ENCODE results near the gene EHD4.

Gene EHD4

GRCh38 chr15:41892621-41893421, 79.5 kb downstream of the EHD4 start:
- no peak for DNase-seq

DNA sequence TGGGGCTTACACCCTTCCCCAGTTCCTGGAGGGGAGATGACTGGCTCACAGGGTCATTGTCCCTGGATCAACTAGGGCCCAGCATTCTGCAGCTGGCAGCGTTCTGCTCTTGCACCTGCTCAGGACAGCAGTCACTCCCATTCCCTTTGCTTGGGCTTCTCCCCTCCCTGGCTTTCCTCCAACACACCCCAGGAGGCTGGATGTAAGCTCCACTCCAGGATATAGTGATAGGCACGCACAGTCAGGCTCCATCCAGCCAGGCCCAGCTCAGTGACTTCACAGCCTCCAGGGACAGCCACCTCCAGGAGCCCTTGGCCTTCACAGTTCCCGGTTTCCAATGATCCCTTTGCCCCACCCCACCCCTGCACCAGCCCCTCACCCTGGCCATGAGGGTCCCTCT, 80.4 kb downstream of the EHD4 start:
- DNase-seq = peak; percentile 74 to 92 (median 78)

GRCh38 chr15:41891226-41891625, 81.1 kb downstream of the EHD4 start:
- DNase-seq = peak in 2 of 3 experiments; percentile 39 to 59

DNA sequence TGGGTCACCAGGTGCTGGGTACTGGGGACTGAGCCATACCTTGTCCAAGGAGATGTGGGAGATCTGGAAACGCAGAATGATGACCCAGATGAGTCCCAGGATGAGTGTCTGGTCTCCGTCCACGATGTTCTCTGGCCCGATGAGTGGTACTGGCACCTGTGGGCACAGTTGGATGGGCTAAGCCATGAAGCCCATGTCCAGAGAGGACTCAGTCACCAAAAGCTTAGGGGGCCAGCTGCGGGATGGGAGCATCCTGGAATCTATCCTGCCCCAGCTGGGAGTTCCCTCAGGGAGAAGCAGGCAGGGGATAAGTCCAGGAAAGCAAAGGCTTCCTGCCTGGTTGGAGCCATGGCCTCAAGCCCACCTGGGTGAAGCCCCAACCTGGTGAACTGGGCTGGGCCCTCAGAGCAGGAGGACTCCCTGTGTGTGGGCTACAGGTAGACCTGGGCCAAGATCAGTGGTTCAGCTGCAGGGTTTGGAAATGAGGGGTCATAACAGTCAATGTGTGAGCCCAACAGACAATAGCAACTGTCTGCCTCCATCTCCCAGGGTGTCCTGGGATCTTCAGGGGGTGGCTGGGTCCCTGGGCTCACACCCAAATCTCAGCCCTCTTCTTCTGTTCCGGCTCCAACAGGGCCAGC, 82.2 kb downstream of the EHD4 start:
- DNase-seq = no peak

DNA sequence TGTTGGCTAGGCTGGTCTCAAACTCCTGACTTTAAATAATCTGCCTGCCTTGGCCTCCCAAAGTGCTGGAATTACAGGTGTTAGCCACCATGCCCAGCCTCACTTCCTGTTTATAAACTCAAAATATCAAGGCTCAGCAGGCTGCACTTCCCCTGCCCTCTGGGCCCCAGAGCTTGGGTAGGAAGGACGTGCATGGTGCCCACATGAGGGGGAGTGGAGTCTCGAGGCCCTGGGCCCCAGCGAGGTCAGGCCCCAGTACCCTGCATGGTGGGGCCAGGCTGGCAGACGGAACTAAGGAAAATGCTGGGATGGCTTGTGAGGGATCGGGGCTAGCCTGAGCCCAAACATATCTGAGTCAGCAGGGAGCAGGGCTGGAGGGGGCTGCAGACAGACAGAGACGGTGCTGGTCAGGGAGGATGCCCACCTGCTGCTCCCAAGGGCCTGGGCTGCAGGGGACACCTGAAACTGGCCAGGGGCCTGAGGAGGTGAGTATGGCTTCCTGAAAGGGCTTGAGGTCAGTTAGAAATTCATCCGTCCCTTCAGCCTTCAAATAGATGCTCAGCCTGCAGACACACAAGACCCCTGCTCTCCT, 83.6 kb downstream of the EHD4 start:
- DNase-seq = no peak

DNA sequence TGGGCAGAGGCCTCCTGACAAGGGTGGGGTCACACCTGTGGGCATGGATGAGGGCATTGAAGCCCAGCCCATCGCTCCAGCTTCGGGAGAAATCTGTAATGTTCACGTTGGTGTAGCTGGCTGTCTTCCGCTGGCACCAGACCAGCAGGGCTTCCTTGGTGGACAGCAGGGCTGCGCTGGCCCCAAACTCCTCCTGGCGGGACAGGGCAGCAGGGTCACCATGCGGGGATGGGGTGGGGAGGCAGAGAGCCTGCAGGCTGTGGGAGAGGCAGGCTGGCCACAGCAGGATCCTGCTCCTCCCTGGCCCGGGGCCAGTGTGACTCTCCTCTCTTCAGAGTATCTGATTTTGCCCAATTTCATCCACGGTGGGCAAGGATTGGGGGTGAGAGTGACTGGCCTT, 84.5 kb downstream of the EHD4 start:
- no peak for DNase-seq

- no peak for DNase-seq
These were observed 85.2 kb downstream of the EHD4 start for GRCh38 chr15:41887161-41887560.

GRCh38 chr15:41886741-41887140, 85.6 kb downstream of the EHD4 start:
- no peak for DNase-seq

DNA sequence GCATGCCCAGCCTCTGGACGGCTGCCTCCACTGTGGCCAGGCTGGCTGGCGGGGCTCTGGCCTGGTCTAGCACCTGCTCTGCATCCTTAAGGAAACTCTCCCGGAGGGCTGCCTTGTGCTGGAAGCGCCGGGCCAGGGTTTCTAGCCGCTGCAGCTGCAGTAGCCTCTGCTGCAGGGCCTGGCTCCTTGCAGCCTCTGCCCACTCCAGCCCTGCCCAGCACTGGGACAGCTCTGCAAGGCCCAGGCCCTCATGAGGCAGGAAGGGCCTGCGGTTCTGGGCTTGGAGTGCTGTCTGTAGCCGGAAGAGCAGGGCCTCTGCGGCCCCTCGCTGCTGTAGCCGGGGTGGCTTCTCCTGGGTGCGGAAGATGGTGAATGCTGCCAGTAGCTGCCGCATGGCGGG, 86.5 kb downstream of the EHD4 start:
- DNase-seq = no peak

GRCh38 chr15:41885321-41885720, 87.0 kb downstream of the EHD4 start:
- DNase-seq = no peak

DNA sequence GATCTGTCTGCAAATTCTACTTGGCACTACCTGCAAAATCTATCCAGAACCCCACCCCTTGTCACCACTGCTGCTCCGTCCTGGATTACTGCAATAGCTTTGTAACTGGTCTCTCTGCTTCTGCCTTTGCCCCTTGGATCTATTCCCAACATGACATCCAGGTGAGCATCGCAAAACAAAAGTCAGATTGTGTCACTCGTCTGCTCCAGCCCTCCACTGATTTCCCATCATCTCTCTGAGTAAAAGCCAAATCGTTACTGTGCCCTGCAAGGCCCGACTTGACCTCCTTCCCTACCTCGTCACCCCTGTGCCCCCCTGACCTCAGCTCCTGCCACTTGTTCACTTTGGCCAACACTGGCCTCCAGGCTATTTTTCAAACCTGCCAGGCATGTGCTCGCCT, 87.9 kb downstream of the EHD4 start:
- no peak for DNase-seq

GRCh38 chr15:41883484-41883825, 88.9 kb downstream of the EHD4 start:
- DNase-seq = no peak

GRCh38 chr15:41882689-41883483, 89.5 kb downstream of the EHD4 start:
- no peak for DNase-seq

DNA sequence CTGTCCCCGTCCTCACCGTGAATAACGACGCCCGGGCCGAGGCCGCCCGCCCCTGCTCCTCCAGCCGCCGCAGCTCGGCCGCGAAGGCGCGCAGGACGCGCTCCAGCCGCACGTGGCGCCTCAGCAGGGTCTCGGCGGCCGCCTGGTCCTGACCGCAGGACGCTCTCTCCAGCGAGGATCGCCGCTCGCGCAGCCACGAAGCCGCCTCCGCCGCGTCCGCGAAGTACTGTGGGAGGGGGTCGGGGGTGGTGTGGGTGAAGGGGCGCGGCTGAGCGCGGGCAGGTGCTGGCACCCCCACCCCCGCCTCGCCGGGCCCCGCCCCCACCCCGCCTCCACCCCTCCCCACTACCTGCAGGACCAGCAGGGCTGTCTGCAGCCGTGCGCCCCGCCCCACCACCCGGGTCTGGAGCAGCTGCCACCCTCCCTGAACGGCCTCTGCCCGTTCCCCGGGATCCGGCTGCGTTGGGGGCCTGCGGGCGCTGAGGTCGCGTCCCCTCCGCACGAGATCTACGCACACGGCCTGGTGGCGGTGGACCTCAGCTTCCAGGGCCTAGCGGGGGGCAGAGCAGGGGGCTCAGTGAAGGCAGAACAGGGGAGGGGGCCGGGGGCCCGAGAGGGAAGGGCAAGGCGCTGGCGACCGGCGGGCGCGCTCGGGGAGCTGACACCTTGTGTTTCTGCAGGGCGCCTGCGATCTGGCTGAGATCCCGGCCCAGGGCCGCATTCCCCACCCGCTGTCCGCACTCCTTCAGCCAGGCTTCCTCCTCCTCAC, 90.3 kb downstream of the EHD4 start:
- DNase-seq = no peak

DNA sequence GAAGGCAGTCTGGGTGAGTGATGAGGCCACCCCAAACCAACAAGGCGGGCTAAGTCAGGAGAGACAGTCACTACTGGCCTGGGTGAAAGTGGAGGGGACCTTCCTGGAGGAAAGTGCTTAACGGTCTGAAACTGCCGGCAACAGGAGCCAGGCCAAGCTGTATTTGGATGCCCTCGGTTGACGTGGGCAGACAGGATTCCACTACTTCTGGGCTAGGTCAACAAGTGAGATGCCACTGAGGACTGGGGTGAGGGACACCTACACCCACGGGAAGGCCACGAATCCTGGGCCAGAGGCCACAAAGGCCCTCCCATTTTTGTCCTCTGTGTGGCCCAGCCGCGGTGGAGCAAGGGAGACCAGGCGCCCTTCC, 90.8 kb downstream of the EHD4 start:
- no peak for DNase-seq

- no peak for DNase-seq
These were observed 91.3 kb downstream of the EHD4 start for GRCh38 chr15:41881086-41881485.

DNA sequence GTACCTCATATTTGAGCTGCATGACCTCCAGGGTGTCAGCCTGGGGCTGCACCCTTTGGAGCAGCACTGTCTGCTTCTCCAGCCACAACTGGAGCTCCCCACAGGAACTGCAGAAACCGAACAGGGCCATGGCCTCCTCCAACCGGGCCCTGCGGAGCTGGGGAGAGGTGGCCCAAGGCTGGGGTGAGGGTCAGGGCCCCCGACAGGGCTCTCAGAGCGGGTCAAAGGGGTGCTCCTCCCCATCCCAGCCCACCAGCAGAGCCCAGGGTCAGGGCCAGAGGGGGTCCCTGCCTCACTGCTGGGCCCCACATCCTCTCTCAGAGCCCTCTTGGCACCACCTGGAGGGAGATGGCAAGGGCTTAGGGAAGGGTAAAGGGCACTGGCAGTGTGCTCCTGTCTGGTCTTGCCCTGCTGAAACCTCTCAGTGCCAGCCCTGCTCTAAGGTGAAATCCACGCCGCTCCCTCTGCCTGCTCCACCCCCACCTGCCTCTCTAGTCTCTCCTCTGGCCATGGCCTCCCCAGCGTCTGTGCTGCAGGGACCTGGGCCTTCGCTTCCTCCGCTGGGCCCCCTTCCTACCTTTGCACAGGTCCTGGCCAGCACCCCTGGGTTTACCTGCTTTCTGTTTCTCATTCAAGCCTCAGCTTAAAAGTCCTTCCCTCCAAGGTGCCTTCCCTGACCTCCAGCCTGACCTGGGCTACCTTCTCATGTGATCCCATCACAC, 92.0 kb downstream of the EHD4 start:
- DNase-seq = no peak

DNA sequence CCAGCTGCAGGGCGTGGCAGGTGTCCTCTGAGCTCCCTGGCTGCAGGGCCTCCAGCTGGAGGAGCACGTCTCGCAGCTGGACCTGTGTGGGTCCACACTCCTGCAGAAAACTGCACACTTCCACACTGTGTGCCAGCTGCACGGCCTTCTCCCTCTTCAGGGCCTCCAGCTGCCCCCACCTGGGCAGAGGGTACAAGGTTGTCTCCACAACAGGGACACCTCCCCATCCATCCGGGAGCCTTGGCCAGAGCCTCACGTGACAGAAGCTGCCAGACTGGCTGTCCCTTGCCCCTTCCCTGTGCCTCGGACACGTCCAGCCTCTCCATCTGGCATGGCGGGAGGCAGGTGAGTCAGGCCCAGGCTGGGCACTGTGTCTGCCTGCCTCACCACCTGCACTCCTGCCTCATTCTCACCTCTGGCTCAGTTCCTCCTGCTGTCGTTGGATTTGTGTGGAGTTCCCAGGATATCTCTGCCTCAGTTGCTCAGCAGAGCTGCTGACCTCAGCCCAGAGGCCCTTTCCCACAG, 93.0 kb downstream of the EHD4 start:
- peak in 1 of 3 experiments; percentile 1 for DNase-seq

GRCh38 chr15:41878355-41878699, 94.0 kb downstream of the EHD4 start:
- DNase-seq = peak in 1 of 3 experiments; percentile 4

GRCh38 chr15:41877631-41878354, 94.6 kb downstream of the EHD4 start:
- DNase-seq = peak in 1 of 3 experiments; percentile 18

GRCh38 chr15:41876689-41877088, 95.7 kb downstream of the EHD4 start:
- DNase-seq = no peak

Measured in NCI-H1417 (cell line).